Measurements from ENCODE around the gene ASS1.
A peak's percentile ranks its signal among the peaks of the same experiment; 100 is the strongest.
"Not testable (repeated sequence)": the region's sequence is repeated elsewhere in the genome, so short reads cannot be mapped to it uniquely, and the experiment has no call there.

ASS1 gene

GRCh38 chr9:130444565-130445221 is at the start of gene ASS1:
Gene ASS1 (plus strand): TSS chr9:130444961. CDS start chr9:130452229, 7,268 bp downstream.
- DNase-seq (ENCODE audit: low read depth): peak; percentile 7

GRCh38 chr9:130395810-130396435 is 48.8 kb upstream of the ASS1 start:
- DNase-seq (ENCODE audit: low read depth): no peak

GRCh38 chr9:130396581-130396980 is 48.2 kb upstream of the ASS1 start:
- DNase-seq (ENCODE audit: low read depth): no peak

GRCh38 chr9:130398487-130399240 is 46.1 kb upstream of the ASS1 start:
- DNase-seq (ENCODE audit: low read depth): no peak

GRCh38 chr9:130399768-130400167 is 45.0 kb upstream of the ASS1 start:
- DNase-seq (ENCODE audit: low read depth): no peak

- no peak for DNase-seq (ENCODE audit: low read depth)
Measured at GRCh38 chr9:130400870-130401269, 43.9 kb upstream of the ASS1 start.

- DNase-seq (ENCODE audit: low read depth): not testable (repeated sequence)
Measured at GRCh38 chr9:130401742-130402141, 43.0 kb upstream of the ASS1 start.

GRCh38 chr9:130402243-130402642 is 42.5 kb upstream of the ASS1 start:
- DNase-seq (ENCODE audit: low read depth): no peak

- DNase-seq (ENCODE audit: low read depth): no peak
Measured at GRCh38 chr9:130402645-130403440, 41.9 kb upstream of the ASS1 start.

GRCh38 chr9:130405657-130406257 is 39.0 kb upstream of the ASS1 start:
- DNase-seq (ENCODE audit: low read depth): no peak

GRCh38 chr9:130406278-130406895 is 38.4 kb upstream of the ASS1 start:
- DNase-seq (ENCODE audit: low read depth): no peak

GRCh38 chr9:130407916-130408663 is 36.7 kb upstream of the ASS1 start:
- DNase-seq (ENCODE audit: low read depth): no peak

GRCh38 chr9:130408669-130409068 is 36.1 kb upstream of the ASS1 start:
- DNase-seq (ENCODE audit: low read depth): no peak

- no peak for DNase-seq (ENCODE audit: low read depth)
Measured at GRCh38 chr9:130409246-130409645, 35.5 kb upstream of the ASS1 start.

- no peak for DNase-seq (ENCODE audit: low read depth)
Measured at GRCh38 chr9:130410443-130410842, 34.3 kb upstream of the ASS1 start.

- no peak for DNase-seq (ENCODE audit: low read depth)
Measured at GRCh38 chr9:130411566-130411915, 33.2 kb upstream of the ASS1 start.

GRCh38 chr9:130414081-130414731 is 30.6 kb upstream of the ASS1 start:
- no peak for DNase-seq (ENCODE audit: low read depth)

- DNase-seq (ENCODE audit: low read depth): no peak
Measured at GRCh38 chr9:130414910-130415746, 29.6 kb upstream of the ASS1 start.

- no peak for DNase-seq (ENCODE audit: low read depth)
Measured at GRCh38 chr9:130417602-130418001, 27.2 kb upstream of the ASS1 start.

Measured in T-helper 22 cell (primary cell).